Liver (tissue), 9 donors: ENCODE results near the gene FRAT1. TPM values are rescaled to one million over a fixed set of nuclear protein-coding genes. Genes with fewer than 3 reads are reported as not detected.

Experiments used
- DNase-seq: peaks from one replicate; pipeline ENCODE4 v3.0.0-alpha.2; 2017; ENCODE audit warnings: low spot score
- H3K27ac ChIP-seq, 2 donors: one replicate each; pipeline ENCODE4 v1.7.0; 2013; ENCODE audit warnings: inconsistent platforms in 2 of 2, low read length in 2 of 2, control low read depth in 1 of 2, low read depth in 1 of 2, mild to moderate bottlenecking in 1 of 2
- H3K27me3 ChIP-seq, 4 donors: one replicate each; pipeline versions ENCODE4 v1.6.1 to v1.7.0; 2013; ENCODE audit warnings: low read length in 3 of 4, inconsistent platforms in 1 of 4, mild to moderate bottlenecking in 1 of 4, moderate library complexity in 1 of 4; ENCODE audit not compliant: control insufficient read depth in 4 of 4, insufficient read depth in 4 of 4
- H3K36me3 ChIP-seq, 4 donors: one replicate each; pipeline versions ENCODE4 v1.6.1 to v1.7.0; 2013; ENCODE audit warnings: low read length in 3 of 4, mild to moderate bottlenecking in 3 of 4, low read depth in 1 of 4, moderate library complexity in 1 of 4; ENCODE audit not compliant: control insufficient read depth in 4 of 4, insufficient read depth in 3 of 4
- H3K4me1 ChIP-seq, 4 donors: one replicate each; pipeline versions ENCODE4 v1.6.1 to v1.7.0; 2013; ENCODE audit warnings: low read length in 3 of 4, mild to moderate bottlenecking in 3 of 4, moderate library complexity in 1 of 4; ENCODE audit not compliant: control insufficient read depth in 4 of 4, insufficient read depth in 4 of 4
- H3K4me3 ChIP-seq, 3 donors: one replicate each; pipeline versions ENCODE4 v1.6.1 to v1.7.0; 2013; ENCODE audit warnings: low read length in 3 of 3, control low read depth in 1 of 3, low read depth in 1 of 3, mild to moderate bottlenecking in 1 of 3
- H3K9ac ChIP-seq, 2 donors: one replicate each; pipeline ENCODE4 v1.7.0; 2013; ENCODE audit warnings: low read length in 2 of 2, mild to moderate bottlenecking in 2 of 2, moderate library complexity in 2 of 2, control low read depth in 1 of 2, low read depth in 1 of 2
- H3K9me3 ChIP-seq, 4 donors: one replicate each; pipeline versions ENCODE4 v1.6.1 to v1.7.0; 2013; ENCODE audit warnings: low read length in 3 of 4; ENCODE audit not compliant: control insufficient read depth in 4 of 4
- EGR1 ChIP-seq, 2 donors: IDR thresholded peaks; 2 replicates each; pipeline ENCODE4 v1.6.1; 2016 to 2018; ENCODE audit warnings: antibody characterized with exemption in 2 of 2, low read depth in 2 of 2
- FOXA1 ChIP-seq: IDR thresholded peaks from 2 replicates; pipeline ENCODE4 v1.6.1; 2016; ENCODE audit warnings: antibody characterized with exemption
- FOXA2 ChIP-seq: IDR thresholded peaks from 2 replicates; pipeline ENCODE4 v1.6.1; 2016; ENCODE audit warnings: antibody characterized with exemption
- GABPA ChIP-seq, 2 donors: IDR thresholded peaks in 1 of 2; conservative IDR thresholded peaks in 1 of 2; 2 replicates each; pipeline ENCODE4 v1.6.1; 2016; ENCODE audit warnings: antibody characterized with exemption in 2 of 2, mild to moderate bottlenecking in 1 of 2, moderate library complexity in 1 of 2
- HNF4A ChIP-seq, 2 donors: conservative IDR thresholded peaks; 2 replicates each; pipeline ENCODE4 v1.6.1; 2016; ENCODE audit warnings: antibody characterized with exemption in 2 of 2, mild to moderate bottlenecking in 2 of 2
- HNF4G ChIP-seq: IDR thresholded peaks from 2 replicates; pipeline ENCODE4 v1.6.1; 2016; ENCODE audit warnings: antibody characterized with exemption
- JUND ChIP-seq, 2 donors: IDR thresholded peaks; 2 replicates each; pipeline ENCODE4 v1.6.1; 2016; ENCODE audit warnings: antibody characterized with exemption in 2 of 2
- NR2F2 ChIP-seq: IDR thresholded peaks from 2 replicates; pipeline ENCODE4 v1.6.1; 2016; ENCODE audit warnings: antibody characterized with exemption
- RAD21 ChIP-seq, 2 donors: IDR thresholded peaks; 2 replicates each; pipeline ENCODE4 v1.6.1; 2016; ENCODE audit warnings: antibody characterized with exemption in 2 of 2, mild to moderate bottlenecking in 2 of 2
- RXRA ChIP-seq, 2 donors: IDR thresholded peaks; 2 replicates each; pipeline ENCODE4 v1.6.1; 2017 to 2018; ENCODE audit warnings: antibody characterized with exemption in 2 of 2, mild to moderate bottlenecking in 1 of 2
- SP1 ChIP-seq: IDR thresholded peaks from 2 replicates; pipeline ENCODE4 v1.6.1; 2018; ENCODE audit warnings: antibody characterized with exemption, mild to moderate bottlenecking
- TAF1 ChIP-seq: conservative IDR thresholded peaks from 2 replicates; pipeline ENCODE4 v1.6.1; 2016; ENCODE audit warnings: antibody characterized with exemption, mild to moderate bottlenecking
- YY1 ChIP-seq: IDR thresholded peaks from 2 replicates; pipeline ENCODE4 v1.6.1; 2016; ENCODE audit warnings: antibody characterized with exemption, mild to moderate bottlenecking
- WGBS: extraction: QIAGEN DNeasy Blood & Tissue Kit; methylation state at CpG from one replicate; pipeline ENCODE4 v1.1.7; 2013; 5-methylcytosine and 5-hydroxymethylcytosine counted together
- polyA plus RNA-seq, 2 donors: library from polyadenylated mRNA; stranded (reverse) in 1 of 2; unstranded in 1 of 2; fragments of 200-250 nt in 1 of 2; fragments of >200 nt in 1 of 2; fragmentation: Nextera tagmentation in 1 of 2; extraction: Ambion mirVana in 1 of 2; gene quantifications; one replicate each; pipeline versions ENCODE4 v1.2.1 to v1.2.3, GENCODE V29; 2013 to 2015
- total RNA-seq, 2 donors: library from RNA; depleted of rRNA; stranded (reverse); fragments of >200 nt; gene quantifications; one replicate each; pipeline ENCODE4 v1.2.3, GENCODE V29; 2014
- TF ChIP-seq, protein P1 (sequence below): IDR thresholded peaks from 2 replicates; pipeline ENCODE4 v1.6.1; 2016; ENCODE audit warnings: antibody characterized with exemption
- TF ChIP-seq, protein P2 (sequence below): IDR thresholded peaks from 2 replicates; pipeline ENCODE4 v1.6.1; 2016; ENCODE audit warnings: antibody characterized with exemption
- TF ChIP-seq, protein P3 (sequence below): IDR thresholded peaks from 2 replicates; pipeline ENCODE4 v1.6.1; 2016; ENCODE audit warnings: antibody characterized with exemption
- TF ChIP-seq, protein P4 (sequence below): fragments of 150-350 bp; IDR thresholded peaks from 2 replicates; pipeline ENCODE4 v1.5.1; 2017; ENCODE audit warnings: improper control_type of control experiment, low read depth, low read length; ENCODE audit not compliant: missing input control
- TF ChIP-seq, protein P5 (sequence below): IDR thresholded peaks from 2 replicates; pipeline ENCODE4 v1.6.1; 2016; ENCODE audit warnings: antibody characterized with exemption, mild to moderate bottlenecking
- donor health status: healthy.
- donor health status: healthy.
- donor health status: healthy.
- donor health status: healthy.
- donor health status: healthy.

Gene FRAT1
- total and polyA plus RNA-seq, 4 donors, result 4.3 to 7.4 (median 5.2) TPM

DNA sequence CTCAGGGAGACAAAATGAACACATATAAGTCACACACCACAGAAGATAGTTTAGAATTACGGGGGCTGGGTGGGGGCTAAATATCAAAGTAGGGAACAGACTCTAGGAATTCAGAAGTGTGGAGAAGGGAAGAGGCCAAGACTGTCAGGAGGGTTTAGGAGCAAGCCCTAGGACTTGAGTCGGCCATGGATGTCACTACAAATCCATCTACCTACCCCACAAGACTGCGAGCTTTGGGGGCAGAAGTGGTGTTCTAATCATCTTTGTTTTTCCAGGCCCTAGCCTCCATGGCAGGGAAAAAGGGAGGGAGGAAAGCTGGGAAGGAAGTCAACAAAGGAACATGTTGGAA is 20.9 kb upstream of the FRAT1 start:
- WGBS, result 60% methylated on average over 3 of the region's 3 CpGs

DNA sequence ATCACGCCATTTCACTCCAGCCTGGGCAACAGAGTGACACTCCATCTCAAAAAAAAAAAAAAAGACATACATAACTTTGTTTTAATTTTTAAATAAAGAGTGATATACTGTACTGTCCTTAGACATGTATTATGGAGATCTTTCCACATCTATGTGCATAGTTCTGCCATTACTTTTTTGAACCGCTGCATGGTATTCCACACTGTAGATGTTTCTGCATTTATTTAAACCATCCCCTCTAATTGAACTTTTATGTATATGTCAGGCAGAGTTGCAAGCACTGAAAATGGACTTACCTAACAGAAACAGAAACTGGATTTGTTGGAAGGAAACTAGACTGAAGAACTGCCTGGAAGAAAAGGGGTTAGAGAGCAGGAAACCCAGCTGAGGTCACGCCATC is 18.1 kb upstream of the FRAT1 start:
- Histone ChIP-seq H3K27me3 (no peaks in the 10 kb centered on the region), H3K4me1 (peaks cover 4 to 23% (median 14%) of the 10 kb centered on the region in 4 donors), H3K9ac (no peak overlapping the region), H3K9me3 (no peaks in the 10 kb centered on the region), H3K27ac (no peak overlapping the region), H3K36me3 (no peaks in the 10 kb centered on the region), H3K4me3 (no peak overlapping the region)
- no peak for DNase-seq
- TF ChIP-seq JUND (IDR thresholded peaks at IDR 0.05), result no peak
- TF ChIP-seq, protein P1, sequence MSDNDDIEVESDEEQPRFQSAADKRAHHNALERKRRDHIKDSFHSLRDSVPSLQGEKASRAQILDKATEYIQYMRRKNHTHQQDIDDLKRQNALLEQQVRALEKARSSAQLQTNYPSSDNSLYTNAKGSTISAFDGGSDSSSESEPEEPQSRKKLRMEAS, result no peak
- TF ChIP-seq SP1, result no peak
- TF ChIP-seq, protein P2, sequence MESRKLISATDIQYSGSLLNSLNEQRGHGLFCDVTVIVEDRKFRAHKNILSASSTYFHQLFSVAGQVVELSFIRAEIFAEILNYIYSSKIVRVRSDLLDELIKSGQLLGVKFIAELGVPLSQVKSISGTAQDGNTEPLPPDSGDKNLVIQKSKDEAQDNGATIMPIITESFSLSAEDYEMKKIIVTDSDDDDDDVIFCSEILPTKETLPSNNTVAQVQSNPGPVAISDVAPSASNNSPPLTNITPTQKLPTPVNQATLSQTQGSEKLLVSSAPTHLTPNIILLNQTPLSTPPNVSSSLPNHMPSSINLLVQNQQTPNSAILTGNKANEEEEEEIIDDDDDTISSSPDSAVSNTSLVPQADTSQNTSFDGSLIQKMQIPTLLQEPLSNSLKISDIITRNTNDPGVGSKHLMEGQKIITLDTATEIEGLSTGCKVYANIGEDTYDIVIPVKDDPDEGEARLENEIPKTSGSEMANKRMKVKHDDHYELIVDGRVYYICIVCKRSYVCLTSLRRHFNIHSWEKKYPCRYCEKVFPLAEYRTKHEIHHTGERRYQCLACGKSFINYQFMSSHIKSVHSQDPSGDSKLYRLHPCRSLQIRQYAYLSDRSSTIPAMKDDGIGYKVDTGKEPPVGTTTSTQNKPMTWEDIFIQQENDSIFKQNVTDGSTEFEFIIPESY, result no peak
- TF ChIP-seq FOXA2, result no peak
- TF ChIP-seq, protein P3, sequence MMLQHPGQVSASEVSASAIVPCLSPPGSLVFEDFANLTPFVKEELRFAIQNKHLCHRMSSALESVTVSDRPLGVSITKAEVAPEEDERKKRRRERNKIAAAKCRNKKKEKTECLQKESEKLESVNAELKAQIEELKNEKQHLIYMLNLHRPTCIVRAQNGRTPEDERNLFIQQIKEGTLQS, result no peak
- no peak for TF ChIP-seq FOXA1
- TF ChIP-seq TAF1, result no peak
- no peak for TF ChIP-seq HNF4A (conservative IDR thresholded peaks at IDR 0.05)
- no peak for TF ChIP-seq RXRA (IDR thresholded peaks at IDR 0.05)
- TF ChIP-seq, protein P4, sequence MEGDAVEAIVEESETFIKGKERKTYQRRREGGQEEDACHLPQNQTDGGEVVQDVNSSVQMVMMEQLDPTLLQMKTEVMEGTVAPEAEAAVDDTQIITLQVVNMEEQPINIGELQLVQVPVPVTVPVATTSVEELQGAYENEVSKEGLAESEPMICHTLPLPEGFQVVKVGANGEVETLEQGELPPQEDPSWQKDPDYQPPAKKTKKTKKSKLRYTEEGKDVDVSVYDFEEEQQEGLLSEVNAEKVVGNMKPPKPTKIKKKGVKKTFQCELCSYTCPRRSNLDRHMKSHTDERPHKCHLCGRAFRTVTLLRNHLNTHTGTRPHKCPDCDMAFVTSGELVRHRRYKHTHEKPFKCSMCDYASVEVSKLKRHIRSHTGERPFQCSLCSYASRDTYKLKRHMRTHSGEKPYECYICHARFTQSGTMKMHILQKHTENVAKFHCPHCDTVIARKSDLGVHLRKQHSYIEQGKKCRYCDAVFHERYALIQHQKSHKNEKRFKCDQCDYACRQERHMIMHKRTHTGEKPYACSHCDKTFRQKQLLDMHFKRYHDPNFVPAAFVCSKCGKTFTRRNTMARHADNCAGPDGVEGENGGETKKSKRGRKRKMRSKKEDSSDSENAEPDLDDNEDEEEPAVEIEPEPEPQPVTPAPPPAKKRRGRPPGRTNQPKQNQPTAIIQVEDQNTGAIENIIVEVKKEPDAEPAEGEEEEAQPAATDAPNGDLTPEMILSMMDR, result no peak
- TF ChIP-seq HNF4G, result no peak
- no peak for TF ChIP-seq RAD21 (IDR thresholded peaks at IDR 0.05)
- TF ChIP-seq, protein P5, sequence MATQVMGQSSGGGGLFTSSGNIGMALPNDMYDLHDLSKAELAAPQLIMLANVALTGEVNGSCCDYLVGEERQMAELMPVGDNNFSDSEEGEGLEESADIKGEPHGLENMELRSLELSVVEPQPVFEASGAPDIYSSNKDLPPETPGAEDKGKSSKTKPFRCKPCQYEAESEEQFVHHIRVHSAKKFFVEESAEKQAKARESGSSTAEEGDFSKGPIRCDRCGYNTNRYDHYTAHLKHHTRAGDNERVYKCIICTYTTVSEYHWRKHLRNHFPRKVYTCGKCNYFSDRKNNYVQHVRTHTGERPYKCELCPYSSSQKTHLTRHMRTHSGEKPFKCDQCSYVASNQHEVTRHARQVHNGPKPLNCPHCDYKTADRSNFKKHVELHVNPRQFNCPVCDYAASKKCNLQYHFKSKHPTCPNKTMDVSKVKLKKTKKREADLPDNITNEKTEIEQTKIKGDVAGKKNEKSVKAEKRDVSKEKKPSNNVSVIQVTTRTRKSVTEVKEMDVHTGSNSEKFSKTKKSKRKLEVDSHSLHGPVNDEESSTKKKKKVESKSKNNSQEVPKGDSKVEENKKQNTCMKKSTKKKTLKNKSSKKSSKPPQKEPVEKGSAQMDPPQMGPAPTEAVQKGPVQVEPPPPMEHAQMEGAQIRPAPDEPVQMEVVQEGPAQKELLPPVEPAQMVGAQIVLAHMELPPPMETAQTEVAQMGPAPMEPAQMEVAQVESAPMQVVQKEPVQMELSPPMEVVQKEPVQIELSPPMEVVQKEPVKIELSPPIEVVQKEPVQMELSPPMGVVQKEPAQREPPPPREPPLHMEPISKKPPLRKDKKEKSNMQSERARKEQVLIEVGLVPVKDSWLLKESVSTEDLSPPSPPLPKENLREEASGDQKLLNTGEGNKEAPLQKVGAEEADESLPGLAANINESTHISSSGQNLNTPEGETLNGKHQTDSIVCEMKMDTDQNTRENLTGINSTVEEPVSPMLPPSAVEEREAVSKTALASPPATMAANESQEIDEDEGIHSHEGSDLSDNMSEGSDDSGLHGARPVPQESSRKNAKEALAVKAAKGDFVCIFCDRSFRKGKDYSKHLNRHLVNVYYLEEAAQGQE, result no peak
- TF ChIP-seq EGR1 (IDR thresholded peaks at IDR 0.05; ENCODE audit: low read depth in 2 of 2), result no peak
- no peak for TF ChIP-seq YY1
- no peak for TF ChIP-seq NR2F2
- WGBS, result 94% methylated on average over 3 of the region's 3 CpGs

More for the DNA sequence above, 20.9 kb upstream of the FRAT1 start:
- peak overlapping the region; percentile 39 to 76 for H3K27ac ChIP-seq
- no peaks in the 10 kb centered on the region for H3K27me3 ChIP-seq
- TF ChIP-seq, protein P5, result no peak
- TF ChIP-seq GABPA (IDR thresholded peaks at IDR 0.05 in 1 of 2, conservative IDR thresholded peaks at IDR 0.05 in 1 of 2), result no peak
- TF ChIP-seq, protein P3, result no peak
- H3K36me3 ChIP-seq, result no peaks in the 10 kb centered on the region
- no peak for DNase-seq
- H3K9me3 ChIP-seq, result no peaks in the 10 kb centered on the region
- no peak overlapping the region for H3K9ac ChIP-seq
- no peak overlapping the region for H3K4me3 ChIP-seq
- peaks cover 4 to 38% (median 23%) of the 10 kb centered on the region in 4 donors for H3K4me1 ChIP-seq
